ENCODE measurements around the gene C6orf136. TPM values are rescaled to one million over a fixed set of nuclear protein-coding genes. Genes with fewer than 3 reads are reported as not detected.
A peak's percentile ranks its signal among the peaks of the same experiment; 100 is the strongest.

The C6orf136 gene
- total and polyA plus RNA-seq, 9 of the 15 experiments (the other 6 are each of a cell fraction or from before 2014, with no cell fraction given), result 14.1 to 63.1 (median 18.4) TPM

GRCh38 chr6:30647242-30648116 lies 546 bp downstream of the C6orf136 start (continued):
- TF ChIP-seq, protein P1, sequence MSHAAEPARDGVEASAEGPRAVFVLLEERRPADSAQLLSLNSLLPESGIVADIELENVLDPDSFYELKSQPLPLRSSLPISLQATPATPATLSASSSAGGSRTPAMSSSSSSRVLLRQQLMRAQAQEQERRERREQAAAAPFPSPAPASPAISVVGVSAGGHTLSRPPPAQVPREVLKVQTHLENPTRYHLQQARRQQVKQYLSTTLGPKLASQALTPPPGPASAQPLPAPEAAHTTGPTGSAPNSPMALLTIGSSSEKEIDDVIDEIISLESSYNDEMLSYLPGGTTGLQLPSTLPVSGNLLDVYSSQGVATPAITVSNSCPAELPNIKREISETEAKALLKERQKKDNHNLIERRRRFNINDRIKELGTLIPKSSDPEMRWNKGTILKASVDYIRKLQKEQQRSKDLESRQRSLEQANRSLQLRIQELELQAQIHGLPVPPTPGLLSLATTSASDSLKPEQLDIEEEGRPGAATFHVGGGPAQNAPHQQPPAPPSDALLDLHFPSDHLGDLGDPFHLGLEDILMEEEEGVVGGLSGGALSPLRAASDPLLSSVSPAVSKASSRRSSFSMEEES (CRISPR knock-in tag; IDR thresholded peaks at IDR 0.05), result no peak
- TF ChIP-seq ZNF274 (IDR thresholded peaks at IDR 0.05; ENCODE audit: borderline replicate concordance, low read depth, low read length), result no peak
- TF ChIP-seq, protein P2, sequence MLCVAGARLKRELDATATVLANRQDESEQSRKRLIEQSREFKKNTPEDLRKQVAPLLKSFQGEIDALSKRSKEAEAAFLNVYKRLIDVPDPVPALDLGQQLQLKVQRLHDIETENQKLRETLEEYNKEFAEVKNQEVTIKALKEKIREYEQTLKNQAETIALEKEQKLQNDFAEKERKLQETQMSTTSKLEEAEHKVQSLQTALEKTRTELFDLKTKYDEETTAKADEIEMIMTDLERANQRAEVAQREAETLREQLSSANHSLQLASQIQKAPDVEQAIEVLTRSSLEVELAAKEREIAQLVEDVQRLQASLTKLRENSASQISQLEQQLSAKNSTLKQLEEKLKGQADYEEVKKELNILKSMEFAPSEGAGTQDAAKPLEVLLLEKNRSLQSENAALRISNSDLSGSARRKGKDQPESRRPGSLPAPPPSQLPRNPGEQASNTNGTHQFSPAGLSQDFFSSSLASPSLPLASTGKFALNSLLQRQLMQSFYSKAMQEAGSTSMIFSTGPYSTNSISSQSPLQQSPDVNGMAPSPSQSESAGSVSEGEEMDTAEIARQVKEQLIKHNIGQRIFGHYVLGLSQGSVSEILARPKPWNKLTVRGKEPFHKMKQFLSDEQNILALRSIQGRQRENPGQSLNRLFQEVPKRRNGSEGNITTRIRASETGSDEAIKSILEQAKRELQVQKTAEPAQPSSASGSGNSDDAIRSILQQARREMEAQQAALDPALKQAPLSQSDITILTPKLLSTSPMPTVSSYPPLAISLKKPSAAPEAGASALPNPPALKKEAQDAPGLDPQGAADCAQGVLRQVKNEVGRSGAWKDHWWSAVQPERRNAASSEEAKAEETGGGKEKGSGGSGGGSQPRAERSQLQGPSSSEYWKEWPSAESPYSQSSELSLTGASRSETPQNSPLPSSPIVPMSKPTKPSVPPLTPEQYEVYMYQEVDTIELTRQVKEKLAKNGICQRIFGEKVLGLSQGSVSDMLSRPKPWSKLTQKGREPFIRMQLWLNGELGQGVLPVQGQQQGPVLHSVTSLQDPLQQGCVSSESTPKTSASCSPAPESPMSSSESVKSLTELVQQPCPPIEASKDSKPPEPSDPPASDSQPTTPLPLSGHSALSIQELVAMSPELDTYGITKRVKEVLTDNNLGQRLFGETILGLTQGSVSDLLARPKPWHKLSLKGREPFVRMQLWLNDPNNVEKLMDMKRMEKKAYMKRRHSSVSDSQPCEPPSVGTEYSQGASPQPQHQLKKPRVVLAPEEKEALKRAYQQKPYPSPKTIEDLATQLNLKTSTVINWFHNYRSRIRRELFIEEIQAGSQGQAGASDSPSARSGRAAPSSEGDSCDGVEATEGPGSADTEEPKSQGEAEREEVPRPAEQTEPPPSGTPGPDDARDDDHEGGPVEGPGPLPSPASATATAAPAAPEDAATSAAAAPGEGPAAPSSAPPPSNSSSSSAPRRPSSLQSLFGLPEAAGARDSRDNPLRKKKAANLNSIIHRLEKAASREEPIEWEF (CRISPR knock-in tag; IDR thresholded peaks at IDR 0.05), result no peak
- TF ChIP-seq ZFX (CRISPR knock-in tag; IDR thresholded peaks at IDR 0.05), result peak; percentile 96
- TF ChIP-seq, protein P3, sequence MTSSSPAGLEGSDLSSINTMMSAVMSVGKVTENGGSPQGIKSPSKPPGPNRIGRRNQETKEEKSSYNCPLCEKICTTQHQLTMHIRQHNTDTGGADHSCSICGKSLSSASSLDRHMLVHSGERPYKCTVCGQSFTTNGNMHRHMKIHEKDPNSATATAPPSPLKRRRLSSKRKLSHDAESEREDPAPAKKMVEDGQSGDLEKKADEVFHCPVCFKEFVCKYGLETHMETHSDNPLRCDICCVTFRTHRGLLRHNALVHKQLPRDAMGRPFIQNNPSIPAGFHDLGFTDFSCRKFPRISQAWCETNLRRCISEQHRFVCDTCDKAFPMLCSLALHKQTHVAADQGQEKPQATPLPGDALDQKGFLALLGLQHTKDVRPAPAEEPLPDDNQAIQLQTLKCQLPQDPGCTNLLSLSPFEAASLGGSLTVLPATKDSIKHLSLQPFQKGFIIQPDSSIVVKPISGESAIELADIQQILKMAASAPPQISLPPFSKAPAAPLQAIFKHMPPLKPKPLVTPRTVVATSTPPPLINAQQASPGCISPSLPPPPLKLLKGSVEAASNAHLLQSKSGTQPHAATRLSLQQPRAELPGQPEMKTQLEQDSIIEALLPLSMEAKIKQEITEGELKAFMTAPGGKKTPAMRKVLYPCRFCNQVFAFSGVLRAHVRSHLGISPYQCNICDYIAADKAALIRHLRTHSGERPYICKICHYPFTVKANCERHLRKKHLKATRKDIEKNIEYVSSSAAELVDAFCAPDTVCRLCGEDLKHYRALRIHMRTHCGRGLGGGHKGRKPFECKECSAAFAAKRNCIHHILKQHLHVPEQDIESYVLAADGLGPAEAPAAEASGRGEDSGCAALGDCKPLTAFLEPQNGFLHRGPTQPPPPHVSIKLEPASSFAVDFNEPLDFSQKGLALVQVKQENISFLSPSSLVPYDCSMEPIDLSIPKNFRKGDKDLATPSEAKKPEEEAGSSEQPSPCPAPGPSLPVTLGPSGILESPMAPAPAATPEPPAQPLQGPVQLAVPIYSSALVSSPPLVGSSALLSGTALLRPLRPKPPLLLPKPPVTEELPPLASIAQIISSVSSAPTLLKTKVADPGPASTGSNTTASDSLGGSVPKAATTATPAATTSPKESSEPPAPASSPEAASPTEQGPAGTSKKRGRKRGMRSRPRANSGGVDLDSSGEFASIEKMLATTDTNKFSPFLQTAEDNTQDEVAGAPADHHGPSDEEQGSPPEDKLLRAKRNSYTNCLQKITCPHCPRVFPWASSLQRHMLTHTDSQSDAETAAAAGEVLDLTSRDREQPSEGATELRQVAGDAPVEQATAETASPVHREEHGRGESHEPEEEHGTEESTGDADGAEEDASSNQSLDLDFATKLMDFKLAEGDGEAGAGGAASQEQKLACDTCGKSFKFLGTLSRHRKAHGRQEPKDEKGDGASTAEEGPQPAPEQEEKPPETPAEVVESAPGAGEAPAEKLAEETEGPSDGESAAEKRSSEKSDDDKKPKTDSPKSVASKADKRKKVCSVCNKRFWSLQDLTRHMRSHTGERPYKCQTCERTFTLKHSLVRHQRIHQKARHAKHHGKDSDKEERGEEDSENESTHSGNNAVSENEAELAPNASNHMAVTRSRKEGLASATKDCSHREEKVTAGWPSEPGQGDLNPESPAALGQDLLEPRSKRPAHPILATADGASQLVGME (CRISPR knock-in tag; IDR thresholded peaks at IDR 0.05), result no peak
- no peak for TF ChIP-seq OTX1 (CRISPR knock-in tag; IDR thresholded peaks at IDR 0.05)
- no peak for TF ChIP-seq MTF1 (CRISPR knock-in tag; IDR thresholded peaks at IDR 0.05; ENCODE audit: borderline replicate concordance)
- TF ChIP-seq ZNF280A (IDR thresholded peaks at IDR 0.05; ENCODE audit: low read depth, partially characterized antibody), result no peak
- TF ChIP-seq, protein P4, sequence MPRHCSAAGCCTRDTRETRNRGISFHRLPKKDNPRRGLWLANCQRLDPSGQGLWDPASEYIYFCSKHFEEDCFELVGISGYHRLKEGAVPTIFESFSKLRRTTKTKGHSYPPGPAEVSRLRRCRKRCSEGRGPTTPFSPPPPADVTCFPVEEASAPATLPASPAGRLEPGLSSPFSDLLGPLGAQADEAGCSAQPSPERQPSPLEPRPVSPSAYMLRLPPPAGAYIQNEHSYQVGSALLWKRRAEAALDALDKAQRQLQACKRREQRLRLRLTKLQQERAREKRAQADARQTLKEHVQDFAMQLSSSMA (CRISPR knock-in tag; IDR thresholded peaks at IDR 0.05), result no peak

All from K562 (cell line).